ENCODE results near the gene ZNF451. TPM values are rescaled to one million over a fixed set of nuclear protein-coding genes. Genes with fewer than 3 reads are reported as not detected.

Gene ZNF451
- polyA plus RNA-seq, 1 of the 3 experiments (the other 2 are of a cell fraction), result 8.5 TPM

DNA sequence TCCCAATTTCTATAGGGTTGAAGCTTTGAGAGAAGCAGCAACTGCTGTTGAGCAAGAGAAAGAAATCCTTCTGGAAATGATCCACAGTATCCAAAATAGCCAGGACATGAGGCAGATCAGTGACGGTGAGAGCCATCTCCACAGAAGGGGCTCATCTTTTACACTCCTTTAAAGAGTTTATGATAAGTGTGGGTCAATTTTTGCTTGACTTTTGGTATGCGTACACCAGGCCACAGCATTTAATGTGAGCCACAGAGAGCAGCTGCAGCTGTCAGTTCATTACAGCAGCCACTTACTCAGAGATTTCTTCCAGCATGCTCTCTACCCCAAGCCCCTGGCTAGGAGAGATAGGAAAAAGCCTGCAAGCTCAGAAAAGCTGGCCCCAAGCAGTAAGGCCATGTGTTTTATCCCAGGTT, 92.0 kb downstream of the ZNF451 start:
- no peak overlapping the region for H3K4me2 ChIP-seq
- no peaks in the 10 kb centered on the region for H3K9me2 ChIP-seq
- no peaks in the 10 kb centered on the region for H3K27me3 ChIP-seq (ENCODE audit: insufficient read depth)
- 97% methylated on average over 2 of the region's 2 CpGs for WGBS (ENCODE audit: low lambda C conversion rate)
- no peaks in the 10 kb centered on the region for H4K20me1 ChIP-seq (ENCODE audit: insufficient read depth)
- ChIA-PET CTCF (interaction anchor here (0.8 kb wide), 1 partner anchor 8 kb away, joined by 3 read pairs; no protein-coding TSS in a partner anchor), POLR2A (no interaction called here)
- H3F3A ChIP-seq (replicated peaks; ENCODE audit: insufficient read depth), result peaks cover 25% of the 10 kb centered on the region
- H2AFZ ChIP-seq (ENCODE audit: low read depth), result no peak overlapping the region
- DNase-seq, result no peak
- 0 out of 4 replicates have a peak overlapping the region, but pooled peaks of 1 of the 2 experiments have one; percentile 0 for H3K27ac ChIP-seq (ENCODE audit: low read depth in 2 of 2, low read length in 1 of 2)
- H3K9me3 ChIP-seq, result no peaks in the 10 kb centered on the region
- H3K4me1 ChIP-seq (ENCODE audit: control insufficient read depth in 1 of 2, insufficient read depth in 2 of 2, low read depth in 1 of 2, low read length in 1 of 2), result no peaks in the 10 kb centered on the region; a peak in 1 of 4 replicates
- peaks cover 44% of the 10 kb centered on the region for H3K79me2 ChIP-seq (ENCODE audit: insufficient read depth)
- H3K9ac ChIP-seq, result no peak overlapping the region
- H3K36me3 ChIP-seq (replicated peaks in 1 of 2; ENCODE audit: control insufficient read depth in 1 of 2, insufficient read depth in 2 of 2, low read length in 1 of 2), result peaks cover 57 to 58% of the 10 kb centered on the region in 2 experiments
- TF ChIP-seq SIN3A (IDR thresholded peaks at IDR 0.05; ENCODE audit: borderline replicate concordance, low read depth, low read length) (no peak), EZH2phosphoT487 (IDR thresholded peaks at IDR 0.05; ENCODE audit: borderline replicate concordance, low read depth) (no peak), RAD21 (IDR thresholded peaks at IDR 0.05; ENCODE audit: low read length) (no peak), GATA2 (CRISPR knock-in tag; IDR thresholded peaks at IDR 0.05) (no peak), YY1 (IDR thresholded peaks at IDR 0.05; ENCODE audit: low read depth) (no peak), POLR2AphosphoS5 (IDR thresholded peaks at IDR 0.05; ENCODE audit: low read depth, low read length) (no peak), MAX (IDR thresholded peaks at IDR 0.05; ENCODE audit: low read depth) (no peak), MEF2A (IDR thresholded peaks at IDR 0.05; ENCODE audit: borderline replicate concordance, low read depth) (no peak), RXRA (IDR thresholded peaks at IDR 0.05; ENCODE audit: borderline replicate concordance, low read depth) (no peak)
- TF ChIP-seq, protein P1, sequence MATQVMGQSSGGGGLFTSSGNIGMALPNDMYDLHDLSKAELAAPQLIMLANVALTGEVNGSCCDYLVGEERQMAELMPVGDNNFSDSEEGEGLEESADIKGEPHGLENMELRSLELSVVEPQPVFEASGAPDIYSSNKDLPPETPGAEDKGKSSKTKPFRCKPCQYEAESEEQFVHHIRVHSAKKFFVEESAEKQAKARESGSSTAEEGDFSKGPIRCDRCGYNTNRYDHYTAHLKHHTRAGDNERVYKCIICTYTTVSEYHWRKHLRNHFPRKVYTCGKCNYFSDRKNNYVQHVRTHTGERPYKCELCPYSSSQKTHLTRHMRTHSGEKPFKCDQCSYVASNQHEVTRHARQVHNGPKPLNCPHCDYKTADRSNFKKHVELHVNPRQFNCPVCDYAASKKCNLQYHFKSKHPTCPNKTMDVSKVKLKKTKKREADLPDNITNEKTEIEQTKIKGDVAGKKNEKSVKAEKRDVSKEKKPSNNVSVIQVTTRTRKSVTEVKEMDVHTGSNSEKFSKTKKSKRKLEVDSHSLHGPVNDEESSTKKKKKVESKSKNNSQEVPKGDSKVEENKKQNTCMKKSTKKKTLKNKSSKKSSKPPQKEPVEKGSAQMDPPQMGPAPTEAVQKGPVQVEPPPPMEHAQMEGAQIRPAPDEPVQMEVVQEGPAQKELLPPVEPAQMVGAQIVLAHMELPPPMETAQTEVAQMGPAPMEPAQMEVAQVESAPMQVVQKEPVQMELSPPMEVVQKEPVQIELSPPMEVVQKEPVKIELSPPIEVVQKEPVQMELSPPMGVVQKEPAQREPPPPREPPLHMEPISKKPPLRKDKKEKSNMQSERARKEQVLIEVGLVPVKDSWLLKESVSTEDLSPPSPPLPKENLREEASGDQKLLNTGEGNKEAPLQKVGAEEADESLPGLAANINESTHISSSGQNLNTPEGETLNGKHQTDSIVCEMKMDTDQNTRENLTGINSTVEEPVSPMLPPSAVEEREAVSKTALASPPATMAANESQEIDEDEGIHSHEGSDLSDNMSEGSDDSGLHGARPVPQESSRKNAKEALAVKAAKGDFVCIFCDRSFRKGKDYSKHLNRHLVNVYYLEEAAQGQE (IDR thresholded peaks at IDR 0.05; ENCODE audit: low read depth, low read length), result no peak
- no peak overlapping the region for H3K4me3 ChIP-seq (ENCODE audit: low read depth in 2 of 2, low read length in 1 of 2)

GRCh38 chr6:57183336-57183735, 93.3 kb downstream of the ZNF451 start:
- CTCF ChIA-PET, result interaction anchor here (0.6 kb wide), 1 partner anchor 103 kb away, joined by 3 read pairs; no protein-coding TSS in a partner anchor
- 57% methylated on average over 2 of the region's 2 CpGs for whole genome bisulfite sequencing (ENCODE audit: low lambda C conversion rate)
- Histone ChIP-seq H3K9me2 (no peaks in the 10 kb centered on the region), H3K27ac (ENCODE audit: low read depth in 2 of 2, low read length in 1 of 2) (0 out of 4 replicates have a peak overlapping the region, but pooled peaks of 1 of the 2 experiments have one; percentile 5), H3K4me1 (ENCODE audit: control insufficient read depth in 1 of 2, insufficient read depth in 2 of 2, low read depth in 1 of 2, low read length in 1 of 2) (no peaks in the 10 kb centered on the region), H3K27me3 (ENCODE audit: insufficient read depth) (no peaks in the 10 kb centered on the region), H3K4me3 (ENCODE audit: low read depth in 2 of 2, low read length in 1 of 2) (no peak overlapping the region), H2AFZ (ENCODE audit: low read depth) (no peak overlapping the region), H3K79me2 (ENCODE audit: insufficient read depth) (peaks cover 39% of the 10 kb centered on the region), H3F3A (replicated peaks; ENCODE audit: insufficient read depth) (peaks cover 19% of the 10 kb centered on the region), H3K36me3 (replicated peaks in 1 of 2; ENCODE audit: control insufficient read depth in 1 of 2, insufficient read depth in 2 of 2, low read length in 1 of 2) (peaks cover 59 to 68% of the 10 kb centered on the region in 2 experiments), H3K4me2 (no peak overlapping the region), H4K20me1 (ENCODE audit: insufficient read depth) (no peaks in the 10 kb centered on the region), H3K9ac (no peak overlapping the region), H3K9me3 (no peaks in the 10 kb centered on the region)
- TF ChIP-seq NRF1 (IDR thresholded peaks at IDR 0.05; ENCODE audit: low read depth, low read length) (no peak), PBX3 (IDR thresholded peaks at IDR 0.05) (no peak), TCF12 (IDR thresholded peaks at IDR 0.05) (no peak), IRF3 (IDR thresholded peaks at IDR 0.05; ENCODE audit: low read depth, low read length) (no peak), ELF1 (IDR thresholded peaks at IDR 0.05) (no peak), FOXJ3 (CRISPR knock-in tag; IDR thresholded peaks at IDR 0.05) (no peak), RXRA (IDR thresholded peaks at IDR 0.05; ENCODE audit: borderline replicate concordance, low read depth) (no peak), POLR2AphosphoS5 (IDR thresholded peaks at IDR 0.05; ENCODE audit: low read depth, low read length) (no peak), FOSL2 (IDR thresholded peaks at IDR 0.05; ENCODE audit: borderline replicate concordance, low read depth) (no peak), SIN3A (IDR thresholded peaks at IDR 0.05; ENCODE audit: borderline replicate concordance, low read depth, low read length) (no peak), GABPA (IDR thresholded peaks at IDR 0.05; ENCODE audit: low read depth) (no peak)
- POLR2A ChIA-PET, result no interaction called here
- DNase-seq, result no peak
